22Rv1 (cell line): Measurements from ENCODE around the gene IWS1.

Experiments used
- H3K27ac ChIP-seq: fragments of 450-650 bp; 2 replicates; pipeline ENCODE4 v1.5.1; 2017
- ZFX ChIP-seq: fragments of 450-650 bp; IDR thresholded peaks from 2 replicates; pipeline ENCODE4 v1.6.1; 2017; ENCODE audit warnings: antibody characterized with exemption, borderline replicate concordance
- TF ChIP-seq, protein P1 (sequence below): fragments of 450-650 bp; IDR thresholded peaks from 2 replicates; pipeline ENCODE4 v1.5.1; 2017; ENCODE audit warnings: mild to moderate bottlenecking

The IWS1 gene

DNA sequence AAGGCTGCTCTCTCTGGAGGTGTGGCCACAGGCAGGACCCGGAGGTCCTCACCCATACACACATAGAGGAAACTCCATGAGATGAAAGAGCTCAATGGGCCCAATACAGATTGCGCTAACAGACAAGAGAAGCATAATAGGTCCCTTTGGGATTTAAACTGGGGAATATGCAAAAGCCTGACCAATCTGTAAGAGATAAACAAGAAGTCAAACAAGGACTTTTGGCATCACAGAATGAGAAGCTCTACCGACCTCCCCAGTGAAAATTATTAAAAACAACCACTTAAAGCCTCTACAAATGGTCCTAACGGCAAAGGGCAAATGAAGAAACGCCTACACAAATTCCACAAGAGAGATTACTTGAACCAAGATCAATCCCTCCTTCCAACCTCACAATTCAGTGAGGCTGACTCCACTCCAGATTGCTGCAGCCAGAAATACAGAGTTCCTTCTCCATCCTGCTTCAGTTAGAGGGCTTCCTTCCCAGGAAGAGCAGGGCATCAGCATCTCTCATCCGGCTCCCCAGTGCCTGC is 10.8 kb downstream of the IWS1 start:
- H3K27ac ChIP-seq = no peak overlapping the region

DNA sequence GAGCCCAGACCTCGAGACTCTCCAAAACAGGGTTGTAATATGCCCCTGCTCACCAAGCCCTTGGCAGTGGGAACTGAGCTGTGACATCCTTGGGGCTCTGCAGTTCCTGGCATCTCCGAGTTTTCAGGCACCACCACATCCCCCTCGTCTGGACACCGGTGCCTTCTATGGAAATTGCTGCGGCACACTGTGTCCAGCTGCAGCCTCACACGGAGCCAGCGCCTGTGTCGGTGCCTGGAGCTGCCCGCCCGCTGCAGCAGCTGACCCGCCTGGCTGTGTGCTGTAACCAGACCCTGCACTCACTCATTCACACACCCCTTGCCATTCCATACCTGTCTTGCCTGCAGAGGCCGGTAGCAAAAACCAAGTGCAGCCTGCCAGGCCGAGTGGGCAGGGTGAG is 11.8 kb downstream of the IWS1 start:
- H3K27ac ChIP-seq = no peak overlapping the region
- TF ChIP-seq, protein P1, sequence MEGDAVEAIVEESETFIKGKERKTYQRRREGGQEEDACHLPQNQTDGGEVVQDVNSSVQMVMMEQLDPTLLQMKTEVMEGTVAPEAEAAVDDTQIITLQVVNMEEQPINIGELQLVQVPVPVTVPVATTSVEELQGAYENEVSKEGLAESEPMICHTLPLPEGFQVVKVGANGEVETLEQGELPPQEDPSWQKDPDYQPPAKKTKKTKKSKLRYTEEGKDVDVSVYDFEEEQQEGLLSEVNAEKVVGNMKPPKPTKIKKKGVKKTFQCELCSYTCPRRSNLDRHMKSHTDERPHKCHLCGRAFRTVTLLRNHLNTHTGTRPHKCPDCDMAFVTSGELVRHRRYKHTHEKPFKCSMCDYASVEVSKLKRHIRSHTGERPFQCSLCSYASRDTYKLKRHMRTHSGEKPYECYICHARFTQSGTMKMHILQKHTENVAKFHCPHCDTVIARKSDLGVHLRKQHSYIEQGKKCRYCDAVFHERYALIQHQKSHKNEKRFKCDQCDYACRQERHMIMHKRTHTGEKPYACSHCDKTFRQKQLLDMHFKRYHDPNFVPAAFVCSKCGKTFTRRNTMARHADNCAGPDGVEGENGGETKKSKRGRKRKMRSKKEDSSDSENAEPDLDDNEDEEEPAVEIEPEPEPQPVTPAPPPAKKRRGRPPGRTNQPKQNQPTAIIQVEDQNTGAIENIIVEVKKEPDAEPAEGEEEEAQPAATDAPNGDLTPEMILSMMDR = no peak

More for the DNA sequence above, 10.8 kb downstream of the IWS1 start:
- TF ChIP-seq, protein P1 = no peak
- no peak for TF ChIP-seq ZFX

DNA sequence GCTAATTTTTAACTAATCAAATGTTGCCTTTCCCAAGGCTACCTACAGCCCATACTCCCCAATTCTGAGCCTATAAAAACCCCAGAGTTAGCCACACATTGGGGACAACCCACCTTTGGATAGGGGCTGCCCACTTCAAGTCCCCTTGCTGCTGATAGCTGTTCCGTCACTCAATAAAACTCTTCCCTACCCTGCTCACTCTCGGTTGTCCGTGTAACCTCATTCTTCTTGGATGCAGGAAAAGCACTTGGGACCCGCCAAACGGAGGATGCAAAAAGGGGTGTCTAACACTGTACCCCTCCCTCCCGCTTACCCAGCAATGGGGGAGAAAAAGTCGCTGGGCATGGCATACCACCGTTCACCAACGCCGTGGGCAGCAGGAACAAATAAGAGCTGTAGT is 12.2 kb downstream of the IWS1 start:
- no peak overlapping the region for H3K27ac ChIP-seq
- TF ChIP-seq ZFX = no peak
- TF ChIP-seq, protein P1 = no peak

DNA sequence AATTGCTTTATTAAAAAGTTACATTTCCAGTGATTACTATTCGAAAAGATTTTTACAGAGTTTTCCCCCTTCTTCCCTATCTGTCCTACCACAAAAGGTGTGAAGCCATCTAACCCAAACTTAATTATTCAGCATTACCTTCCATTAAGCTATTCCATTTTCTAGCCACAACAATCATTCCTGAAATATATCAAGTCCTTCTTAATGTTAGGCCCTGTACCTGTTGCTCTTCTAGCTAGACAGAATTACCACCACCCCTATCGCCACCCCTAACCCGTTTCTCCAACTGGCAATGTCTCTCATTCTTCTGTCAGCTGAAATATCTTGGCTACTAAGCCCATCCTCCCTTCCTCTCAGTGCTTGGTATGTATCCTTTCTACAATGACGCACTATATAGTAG is 13.9 kb downstream of the IWS1 start:
- no peak overlapping the region for H3K27ac ChIP-seq
- TF ChIP-seq ZFX = no peak
- TF ChIP-seq, protein P1 = no peak

DNA sequence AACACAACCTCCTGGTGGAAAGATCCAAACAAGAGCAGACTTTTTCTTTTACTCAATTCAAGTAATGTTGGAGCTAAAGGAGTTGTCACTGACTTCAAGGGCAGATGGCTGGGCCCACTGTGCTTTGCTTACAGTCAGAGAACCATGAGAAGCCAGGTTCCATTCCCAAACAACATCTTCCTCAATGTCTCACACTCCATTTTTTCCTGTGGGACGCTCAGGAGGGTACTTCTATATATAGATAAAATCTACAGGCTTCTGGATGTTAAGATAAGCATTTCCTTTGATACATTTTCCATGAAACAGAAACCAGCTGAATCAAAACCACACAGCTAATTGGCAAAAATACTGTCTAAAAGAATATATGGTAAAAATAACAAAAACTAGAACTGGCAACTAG is 14.4 kb downstream of the IWS1 start:
- H3K27ac ChIP-seq = no peak overlapping the region
- TF ChIP-seq, protein P1 = no peak
- TF ChIP-seq ZFX = no peak

DNA sequence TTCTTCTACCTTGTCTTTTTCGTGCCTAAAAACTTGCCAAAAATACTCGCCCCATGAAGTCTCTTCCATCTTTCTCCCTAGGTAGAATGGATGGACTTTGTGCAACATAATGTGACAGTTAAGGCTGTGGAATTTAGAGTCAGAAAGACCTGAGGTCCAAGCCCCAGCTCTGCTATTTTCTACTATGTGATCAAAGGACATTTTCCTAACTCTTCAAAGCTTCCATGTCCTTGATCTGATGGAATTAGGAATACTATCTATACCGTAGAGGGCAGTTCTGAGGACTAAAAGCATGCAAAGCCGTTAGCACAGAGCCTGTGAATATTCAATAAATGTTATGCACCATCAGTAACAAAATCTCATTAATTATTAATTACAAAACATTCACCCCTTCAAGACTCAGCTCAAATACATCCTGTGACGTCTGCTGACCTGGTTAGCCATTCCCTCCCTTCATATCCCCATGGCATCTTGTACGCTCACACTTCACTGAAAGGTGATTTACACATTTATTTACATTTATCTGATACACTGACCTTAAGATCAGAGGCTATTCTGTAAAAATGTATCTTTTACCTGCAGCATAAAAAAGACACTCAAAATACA is 15.1 kb downstream of the IWS1 start:
- TF ChIP-seq, protein P1 = no peak
- no peak for TF ChIP-seq ZFX
- no peak overlapping the region for H3K27ac ChIP-seq

DNA sequence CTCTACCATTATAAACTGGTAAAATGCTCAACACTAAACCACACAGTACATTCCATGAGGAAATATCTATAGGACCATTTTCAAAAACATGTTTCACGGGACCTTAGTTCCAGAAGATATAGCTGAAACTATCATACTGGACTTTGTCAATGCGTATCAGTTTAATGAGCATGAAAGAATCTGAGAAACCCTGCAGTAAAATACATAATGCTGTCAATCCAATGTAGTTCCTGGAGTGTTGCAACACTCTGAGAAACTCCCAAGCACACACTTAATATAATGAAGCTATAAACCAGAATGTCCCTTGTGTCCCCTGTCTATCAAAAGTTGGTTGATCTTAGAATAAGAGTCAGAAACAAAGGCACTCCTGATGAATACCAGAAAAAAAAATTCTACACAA is 16.2 kb downstream of the IWS1 start:
- TF ChIP-seq, protein P1 = no peak
- TF ChIP-seq ZFX = no peak
- no peak overlapping the region for H3K27ac ChIP-seq
